Tibial nerve (tissue), 4 donors: ENCODE measurements around the gene PARD3B.

Experiments
- CTCF ChIP-seq, 5 experiments: fragments of 200-600 bp in 3 of 5; fragments of 450-650 bp in 2 of 5; sonication (generic) in 3 of 5; IDR thresholded peaks; one replicate each; pipeline ENCODE4 v1.5.1; 2016 to 2019; ENCODE audit warnings: antibody characterized with exemption in 5 of 5, mild to moderate bottlenecking in 3 of 5, moderate library complexity in 2 of 5
- EP300 ChIP-seq, 2 donors: sonication (generic); formaldehyde crosslinking; IDR thresholded peaks; one replicate each; pipeline ENCODE4 v1.6.1; 2017; ENCODE audit warnings: antibody characterized with exemption in 2 of 2, mild to moderate bottlenecking in 1 of 2
- POLR2A ChIP-seq, 2 donors: fragments of 450-650 bp; IDR thresholded peaks; one replicate each; pipeline ENCODE4 v1.6.1; 2017; ENCODE audit warnings: antibody characterized with exemption in 2 of 2, mild to moderate bottlenecking in 2 of 2, moderate library complexity in 2 of 2

DNA sequence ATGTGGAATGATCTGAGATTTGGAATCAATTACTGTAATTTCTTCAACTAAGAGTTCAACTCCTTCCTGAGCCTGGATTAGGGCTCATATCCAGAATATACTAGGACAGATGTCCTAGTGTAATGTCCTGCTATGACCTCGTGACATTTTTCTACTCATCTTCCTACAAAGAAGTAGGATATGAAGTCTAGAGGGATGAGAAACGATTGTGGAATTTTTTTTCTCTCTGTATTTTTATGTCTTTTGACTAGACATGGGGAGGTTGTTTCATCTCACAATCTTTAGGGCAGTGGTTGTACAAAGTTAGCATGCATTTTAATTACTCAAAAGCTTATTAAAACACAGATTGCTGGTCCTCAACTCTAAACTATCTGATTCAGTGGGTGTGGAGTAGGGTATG lies 203.0 kb downstream of the PARD3B start:
- TF ChIP-seq CTCF (IDR thresholded peaks at IDR 0.05) (no peak), POLR2A (IDR thresholded peaks at IDR 0.05) (no peak), EP300 (IDR thresholded peaks at IDR 0.05) (no peak)
